Measurements from ENCODE around the gene ZGPAT. TPM values are rescaled to one million over a fixed set of nuclear protein-coding genes. Genes with fewer than 3 reads are reported as not detected.
A peak's percentile ranks its signal among the peaks of the same experiment; 100 is the strongest.

ZGPAT gene
- total and polyA plus RNA-seq, 2 of the 13 experiments (the other 11 are each of a cell fraction or from before 2014, with no cell fraction given): 23.0 to 41.9 TPM

- TF ChIP-seq ARID5B (CRISPR knock-in tag; IDR thresholded peaks at IDR 0.05): peak; percentile 47
- no peak for TF ChIP-seq NFRKB (IDR thresholded peaks at IDR 0.05)
- peak; percentile 27; the same call in 1 of the 2 replicates for TF ChIP-seq ZNF12 (CRISPR knock-in tag; IDR thresholded peaks at IDR 0.05)
- TF ChIP-seq CEBPB (IDR thresholded peaks at IDR 0.05; ENCODE audit: borderline replicate concordance, low read depth, low read length): no peak
- 0 out of 2 replicates have a peak, but pooled peaks have one; percentile 36 for TF ChIP-seq ZNF747 (CRISPR knock-in tag; IDR thresholded peaks at IDR 0.05; ENCODE audit: borderline replicate concordance)
- no peak for TF ChIP-seq FOXA1 (IDR thresholded peaks at IDR 0.05)
- 0 out of 2 replicates have a peak, but pooled peaks have one; percentile 29 for TF ChIP-seq FOXA1 (CRISPR knock-in tag; IDR thresholded peaks at IDR 0.05)
- peak; percentile 50; the same call in 1 of the 2 replicates for TF ChIP-seq IRF2 (CRISPR knock-in tag; IDR thresholded peaks at IDR 0.05)
- TF ChIP-seq MTA1 (CRISPR knock-in tag; IDR thresholded peaks at IDR 0.05; ENCODE audit: borderline replicate concordance): peak; percentile 52; the same call in 1 of the 2 replicates
- peak; percentile 68; the same call in 1 of the 2 replicates for TF ChIP-seq ZNF280B (CRISPR knock-in tag; IDR thresholded peaks at IDR 0.05; ENCODE audit: borderline replicate concordance)
- TF ChIP-seq FOXK1 (CRISPR knock-in tag; IDR thresholded peaks at IDR 0.05; ENCODE audit: borderline replicate concordance, low read depth): 0 out of 2 replicates have a peak, but pooled peaks have one; percentile 27
- TF ChIP-seq ZMYM3 (CRISPR knock-in tag; IDR thresholded peaks at IDR 0.05): peak; percentile 56; the same call in 1 of the 2 replicates
- TF ChIP-seq NR1H2 (CRISPR knock-in tag; IDR thresholded peaks at IDR 0.05; ENCODE audit: borderline replicate concordance, low read depth): no peak
- peak; percentile 90 for TF ChIP-seq PAXIP1 (CRISPR knock-in tag; conservative IDR thresholded peaks at IDR 0.05)
- TF ChIP-seq ZNF83 (CRISPR knock-in tag; IDR thresholded peaks at IDR 0.05; ENCODE audit: borderline replicate concordance): 0 out of 2 replicates have a peak, but pooled peaks have one; percentile 61
- peak; percentile 65; the same call in 1 of the 2 replicates for TF ChIP-seq ZBTB42 (CRISPR knock-in tag; IDR thresholded peaks at IDR 0.05)
- peak; percentile 12 for TF ChIP-seq FOXO1 (CRISPR knock-in tag; IDR thresholded peaks at IDR 0.05)
- no peak for TF ChIP-seq GPN1 (CRISPR knock-in tag; IDR thresholded peaks at IDR 0.05; ENCODE audit: borderline replicate concordance)
Measured at GRCh38 chr20:63765082-63765873, 57.4 kb downstream of the ZGPAT start (continued).
